Measurements from ENCODE around the gene ADGRG4. TPM values are rescaled to one million over a fixed set of nuclear protein-coding genes. Genes with fewer than 3 reads are reported as not detected.

Gene ADGRG4
- total RNA-seq, 1 experiment from 2014 or later, result not detected

DNA sequence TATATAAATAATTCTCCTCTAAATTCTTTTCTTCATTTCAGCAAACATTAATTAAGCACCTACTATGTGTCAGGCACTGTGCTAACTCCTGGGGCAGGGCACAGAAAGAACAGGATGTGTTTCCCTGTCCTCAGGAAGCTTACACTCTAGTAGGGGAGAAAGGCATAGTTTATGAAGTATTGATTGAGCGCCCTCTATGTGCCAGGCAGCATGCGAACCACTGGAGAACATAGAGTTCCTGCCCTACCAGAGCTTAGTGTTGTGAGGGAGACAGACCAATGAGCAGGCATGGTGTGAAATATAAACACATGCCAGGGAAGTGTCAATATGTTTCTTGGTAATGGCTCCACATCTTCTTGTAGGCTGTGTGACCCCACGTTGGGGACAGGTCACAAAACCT, 3.7 kb downstream of the ADGRG4 start:
- no TSS peak for BruUV-seq (replicated peaks)
- in situ Hi-C loops (cut with HindIII; ENCODE audit: low pct_unique_long_range_greater_than_20kb, low sequenced_read_pairs) (no loop called here), intact Hi-C loops (cut with micrococcal nuclease; ENCODE audit: unreplicated experiment) (no loop called here)
- Histone ChIP-seq H3K4me1 (ENCODE audit: control insufficient read depth, insufficient read depth, low read length) (no peaks in the 10 kb centered on the region), H3K9me3 (ENCODE audit: control insufficient read depth, insufficient read depth, low read depth, low read length) (no peaks in the 10 kb centered on the region), H3K27ac (ENCODE audit: low read length) (no peak overlapping the region), H3K4me3 (ENCODE audit: low read depth in 2 of 2, low read length in 2 of 2) (no peak overlapping the region), H3K27me3 (ENCODE audit: control insufficient read depth, insufficient read depth, low read length) (peaks cover 6% of the 10 kb centered on the region), H3K36me3 (ENCODE audit: control insufficient read depth, insufficient read depth, low read length) (no peaks in the 10 kb centered on the region)
- ChIA-PET CTCF (interaction anchor here (0.5 kb wide), 1 partner anchor 36 kb away, joined by 3 read pairs; no protein-coding TSS in a partner anchor), POLR2A (no interaction called here)
- TF ChIP-seq POLR2AphosphoS5 (IDR thresholded peaks at IDR 0.05; ENCODE audit: low read depth, low read length) (no peak), TCF7L2 (IDR thresholded peaks at IDR 0.05; ENCODE audit: low read depth, low read length) (no peak)
- TF ChIP-seq, protein P1, sequence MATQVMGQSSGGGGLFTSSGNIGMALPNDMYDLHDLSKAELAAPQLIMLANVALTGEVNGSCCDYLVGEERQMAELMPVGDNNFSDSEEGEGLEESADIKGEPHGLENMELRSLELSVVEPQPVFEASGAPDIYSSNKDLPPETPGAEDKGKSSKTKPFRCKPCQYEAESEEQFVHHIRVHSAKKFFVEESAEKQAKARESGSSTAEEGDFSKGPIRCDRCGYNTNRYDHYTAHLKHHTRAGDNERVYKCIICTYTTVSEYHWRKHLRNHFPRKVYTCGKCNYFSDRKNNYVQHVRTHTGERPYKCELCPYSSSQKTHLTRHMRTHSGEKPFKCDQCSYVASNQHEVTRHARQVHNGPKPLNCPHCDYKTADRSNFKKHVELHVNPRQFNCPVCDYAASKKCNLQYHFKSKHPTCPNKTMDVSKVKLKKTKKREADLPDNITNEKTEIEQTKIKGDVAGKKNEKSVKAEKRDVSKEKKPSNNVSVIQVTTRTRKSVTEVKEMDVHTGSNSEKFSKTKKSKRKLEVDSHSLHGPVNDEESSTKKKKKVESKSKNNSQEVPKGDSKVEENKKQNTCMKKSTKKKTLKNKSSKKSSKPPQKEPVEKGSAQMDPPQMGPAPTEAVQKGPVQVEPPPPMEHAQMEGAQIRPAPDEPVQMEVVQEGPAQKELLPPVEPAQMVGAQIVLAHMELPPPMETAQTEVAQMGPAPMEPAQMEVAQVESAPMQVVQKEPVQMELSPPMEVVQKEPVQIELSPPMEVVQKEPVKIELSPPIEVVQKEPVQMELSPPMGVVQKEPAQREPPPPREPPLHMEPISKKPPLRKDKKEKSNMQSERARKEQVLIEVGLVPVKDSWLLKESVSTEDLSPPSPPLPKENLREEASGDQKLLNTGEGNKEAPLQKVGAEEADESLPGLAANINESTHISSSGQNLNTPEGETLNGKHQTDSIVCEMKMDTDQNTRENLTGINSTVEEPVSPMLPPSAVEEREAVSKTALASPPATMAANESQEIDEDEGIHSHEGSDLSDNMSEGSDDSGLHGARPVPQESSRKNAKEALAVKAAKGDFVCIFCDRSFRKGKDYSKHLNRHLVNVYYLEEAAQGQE (IDR thresholded peaks at IDR 0.05; ENCODE audit: insufficient read depth in 1 of 2, low read depth in 2 of 2, low read length in 1 of 2), result no peak
- TF ChIP-seq, protein P2, sequence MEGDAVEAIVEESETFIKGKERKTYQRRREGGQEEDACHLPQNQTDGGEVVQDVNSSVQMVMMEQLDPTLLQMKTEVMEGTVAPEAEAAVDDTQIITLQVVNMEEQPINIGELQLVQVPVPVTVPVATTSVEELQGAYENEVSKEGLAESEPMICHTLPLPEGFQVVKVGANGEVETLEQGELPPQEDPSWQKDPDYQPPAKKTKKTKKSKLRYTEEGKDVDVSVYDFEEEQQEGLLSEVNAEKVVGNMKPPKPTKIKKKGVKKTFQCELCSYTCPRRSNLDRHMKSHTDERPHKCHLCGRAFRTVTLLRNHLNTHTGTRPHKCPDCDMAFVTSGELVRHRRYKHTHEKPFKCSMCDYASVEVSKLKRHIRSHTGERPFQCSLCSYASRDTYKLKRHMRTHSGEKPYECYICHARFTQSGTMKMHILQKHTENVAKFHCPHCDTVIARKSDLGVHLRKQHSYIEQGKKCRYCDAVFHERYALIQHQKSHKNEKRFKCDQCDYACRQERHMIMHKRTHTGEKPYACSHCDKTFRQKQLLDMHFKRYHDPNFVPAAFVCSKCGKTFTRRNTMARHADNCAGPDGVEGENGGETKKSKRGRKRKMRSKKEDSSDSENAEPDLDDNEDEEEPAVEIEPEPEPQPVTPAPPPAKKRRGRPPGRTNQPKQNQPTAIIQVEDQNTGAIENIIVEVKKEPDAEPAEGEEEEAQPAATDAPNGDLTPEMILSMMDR (IDR thresholded peaks at IDR 0.05), result peak; percentile 49
- DNase-seq (ENCODE audit: low read depth, low spot score), result no peak
- ATAC-seq, result no peak

DNA sequence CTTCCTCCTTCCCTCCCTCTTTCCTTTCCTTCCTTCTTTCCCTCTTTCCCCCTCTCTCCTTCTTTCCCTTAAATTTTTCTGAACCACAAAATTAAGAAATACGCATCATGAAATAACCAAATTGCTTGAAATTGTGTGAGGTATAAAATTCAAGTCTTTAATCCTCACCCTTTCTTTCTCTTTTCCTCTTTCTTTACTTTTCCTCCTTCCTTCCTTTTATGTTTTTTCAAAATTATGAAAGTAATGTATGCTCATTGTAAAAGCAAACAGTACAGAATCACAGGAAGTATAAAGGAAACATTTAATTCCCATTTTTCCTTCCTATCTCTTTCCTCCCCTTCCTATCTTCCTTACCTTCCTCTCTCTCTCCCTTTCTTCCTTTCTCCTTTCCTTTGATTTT, 5.4 kb downstream of the ADGRG4 start:
- ATAC-seq (no peak), DNase-seq (ENCODE audit: low read depth, low spot score) (no peak)
- in situ Hi-C loops (cut with HindIII; ENCODE audit: low pct_unique_long_range_greater_than_20kb, low sequenced_read_pairs) (no loop called here), intact Hi-C loops (cut with micrococcal nuclease; ENCODE audit: unreplicated experiment) (no loop called here)
- H3K27ac ChIP-seq (ENCODE audit: low read length), result no peak overlapping the region
- H3K27me3 ChIP-seq (ENCODE audit: control insufficient read depth, insufficient read depth, low read length), result peaks cover 6% of the 10 kb centered on the region
- no peaks in the 10 kb centered on the region for H3K36me3 ChIP-seq (ENCODE audit: control insufficient read depth, insufficient read depth, low read length)
- no peaks in the 10 kb centered on the region for H3K4me1 ChIP-seq (ENCODE audit: control insufficient read depth, insufficient read depth, low read length)
- no peak overlapping the region for H3K4me3 ChIP-seq (ENCODE audit: low read depth in 2 of 2, low read length in 2 of 2)
- ChIA-PET CTCF (no interaction called here), POLR2A (no interaction called here)
- no peaks in the 10 kb centered on the region for H3K9me3 ChIP-seq (ENCODE audit: control insufficient read depth, insufficient read depth, low read depth, low read length)
- TF ChIP-seq, protein P2 (IDR thresholded peaks at IDR 0.05), result no peak
- TF ChIP-seq POLR2AphosphoS5 (IDR thresholded peaks at IDR 0.05; ENCODE audit: low read depth, low read length) (no peak), SIN3A (IDR thresholded peaks at IDR 0.05; ENCODE audit: borderline replicate concordance, insufficient read depth, low read depth, low read length) (no peak), TCF7L2 (IDR thresholded peaks at IDR 0.05; ENCODE audit: low read depth, low read length) (no peak)
- TF ChIP-seq, protein P1 (IDR thresholded peaks at IDR 0.05; ENCODE audit: insufficient read depth in 1 of 2, low read depth in 2 of 2, low read length in 1 of 2), result no peak
- no TSS peak for BruUV-seq (replicated peaks)
